OCI-LY7 (cell line): Measurements from ENCODE around the gene COL25A1. TPM values are rescaled to one million over a fixed set of nuclear protein-coding genes. Genes with fewer than 3 reads are reported as not detected.

Experiments used
- BruUV-seq: library from RNA; stranded (reverse); fragments of 400-500 nt; replicated peaks from 2 replicates; lab custom pipeline; 2021; lab: Mats Ljungman, UMichigan
- CTCF ChIA-PET: fragments of 300-600 bp; sonication (Branson Sonifier 250); formaldehyde crosslinking; loops from one replicate; lab custom pipeline; 2022; ENCODE audit warnings: antibody characterized with exemption; ENCODE audit not compliant: unreplicated experiment; lab: Charles Lee
- POLR2A ChIA-PET: fragments of 300-600 bp; sonication (Branson Sonifier 250); formaldehyde crosslinking; loops from one replicate; lab custom pipeline; 2022; ENCODE audit warnings: antibody characterized with exemption; lab: Charles Lee
- DNase-seq: peaks from one replicate; pipeline ENCODE4 v3.0.0-alpha.2; 2015; ENCODE audit warnings: low spot score
- H2AFZ ChIP-seq: fragments of 200-600 bp; sonication (generic), shearing (Covaris generic); 2 replicates; pipeline ENCODE4 v1.6.1; 2014; ENCODE audit warnings: mild to moderate bottlenecking, antibody characterized with exemption, low read length, moderate library complexity
- H3K27ac ChIP-seq: fragments of 200-600 bp; sonication (generic); 2 replicates; pipeline ENCODE4 v1.5.1; 2014; ENCODE audit warnings: mixed run types, low read depth, mild to moderate bottlenecking, moderate library complexity, low read length, inconsistent platforms; ENCODE audit not compliant: poor library complexity, severe bottlenecking
- H3K36me3 ChIP-seq: fragments of 200-600 bp; sonication (generic); 2 replicates; pipeline ENCODE4 v1.6.1; 2014; ENCODE audit warnings: mild to moderate bottlenecking, antibody characterized with exemption, low read length, moderate library complexity, mixed read lengths; ENCODE audit not compliant: insufficient read depth
- H3K4me1 ChIP-seq: fragments of 200-600 bp; sonication (generic); 2 replicates; pipeline ENCODE4 v1.5.1; 2014; ENCODE audit warnings: mild to moderate bottlenecking, low read length; ENCODE audit not compliant: insufficient read depth, poor library complexity, severe bottlenecking
- H3K4me2 ChIP-seq: fragments of 200-600 bp; sonication (generic); 2 replicates; pipeline ENCODE4 v1.6.1; 2014; ENCODE audit warnings: mild to moderate bottlenecking, low read length
- H3K4me3 ChIP-seq: fragments of 200-600 bp; sonication (generic); 2 replicates; pipeline ENCODE4 v1.5.1; 2014; ENCODE audit warnings: mild to moderate bottlenecking, low read depth, low read length; ENCODE audit not compliant: poor library complexity, severe bottlenecking
- H3K79me2 ChIP-seq: fragments of 200-600 bp; sonication (generic); 2 replicates; pipeline ENCODE4 v1.6.1; 2016; ENCODE audit warnings: low read depth, mild to moderate bottlenecking, low read length, moderate library complexity, mixed read lengths; ENCODE audit not compliant: insufficient read depth
- H3K9me2 ChIP-seq: fragments of 200-600 bp; sonication (generic); 2 replicates; pipeline ENCODE4 v1.6.1; 2016; ENCODE audit warnings: mild to moderate bottlenecking, low read length, mixed read lengths; ENCODE audit not compliant: insufficient read depth
- H3K9me3 ChIP-seq: fragments of 200-600 bp; sonication (generic); 2 replicates; pipeline ENCODE4 v1.6.1; 2014; ENCODE audit warnings: mild to moderate bottlenecking, mixed run types, low read length, mixed read lengths
- H4K20me1 ChIP-seq: fragments of 200-600 bp; sonication (generic); 2 replicates; pipeline ENCODE4 v1.6.1; 2014; ENCODE audit warnings: mild to moderate bottlenecking, antibody characterized with exemption, low read length, moderate library complexity, mixed read lengths; ENCODE audit not compliant: insufficient read depth
- EZH2phosphoT487 ChIP-seq: fragments of 200-600 bp; sonication (generic); IDR thresholded peaks from 2 replicates; pipeline ENCODE4 v1.6.1; 2018; ENCODE audit warnings: low read depth, borderline replicate concordance, mild to moderate bottlenecking, mixed run types, antibody characterized with exemption, low read length, moderate library complexity, mixed read lengths
- intact Hi-C: fragments of 100-400 bp; cut with micrococcal nuclease; formaldehyde crosslinking; loops from one replicate; pipeline ENCODE4 v1.10.0; 2022; ENCODE audit not compliant: unreplicated experiment
- total RNA-seq, 2 experiments: library from RNA; depleted of rRNA in 1 of 2; stranded (reverse); fragments of >200 nt in 1 of 2; shearing (Covaris generic) in 1 of 2; gene quantifications; 2 replicates each; pipeline ENCODE4 v1.2.3, GENCODE V29; 2014 to 2022
- TF ChIP-seq, protein P1 (sequence below): fragments of 200-600 bp; sonication (generic); conservative IDR thresholded peaks from 2 replicates; pipeline ENCODE4 v1.5.1; 2014; ENCODE audit warnings: mild to moderate bottlenecking, antibody characterized with exemption, low read length, moderate library complexity, mixed read lengths

The COL25A1 gene
- total RNA-seq, 2 experiments from 2014 or later, result not detected

DNA sequence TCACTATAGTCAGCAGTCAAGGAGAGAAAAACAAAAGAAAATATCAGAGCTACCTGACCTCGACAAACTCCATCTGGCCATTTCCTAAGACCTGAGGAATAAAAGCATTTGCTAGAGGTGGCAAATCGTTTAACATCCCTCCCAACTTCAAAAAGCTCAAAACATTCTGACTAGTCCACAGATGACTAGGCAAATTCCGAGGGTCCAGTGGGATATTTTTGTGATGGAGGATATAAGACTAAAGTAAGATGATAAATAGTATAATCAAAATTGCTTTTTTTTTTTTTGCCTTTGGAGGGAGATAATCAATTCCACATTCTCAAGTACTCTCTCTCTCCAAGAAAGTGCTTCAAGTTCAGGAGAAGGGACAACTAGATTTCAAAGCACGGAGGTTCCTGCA, 420.5 kb downstream of the COL25A1 start:
- no peak for DNase-seq
- no peak overlapping the region for H2AFZ ChIP-seq
- H3K4me2 ChIP-seq, result no peak overlapping the region
- H4K20me1 ChIP-seq, result no peaks in the 10 kb centered on the region
- intact Hi-C loops, result no loop called here
- H3K4me1 ChIP-seq, result no peaks in the 10 kb centered on the region
- ChIA-PET CTCF (no interaction called here), POLR2A (interaction anchor here (0.5 to 1.9 kb wide), 2 partner anchors 9 to 494 kb away, joined by 4 to 6 read pairs; no protein-coding TSS in a partner anchor)
- H3K36me3 ChIP-seq, result no peaks in the 10 kb centered on the region
- no peaks in the 10 kb centered on the region for H3K79me2 ChIP-seq
- TF ChIP-seq EZH2phosphoT487, result no peak
- TF ChIP-seq, protein P1, sequence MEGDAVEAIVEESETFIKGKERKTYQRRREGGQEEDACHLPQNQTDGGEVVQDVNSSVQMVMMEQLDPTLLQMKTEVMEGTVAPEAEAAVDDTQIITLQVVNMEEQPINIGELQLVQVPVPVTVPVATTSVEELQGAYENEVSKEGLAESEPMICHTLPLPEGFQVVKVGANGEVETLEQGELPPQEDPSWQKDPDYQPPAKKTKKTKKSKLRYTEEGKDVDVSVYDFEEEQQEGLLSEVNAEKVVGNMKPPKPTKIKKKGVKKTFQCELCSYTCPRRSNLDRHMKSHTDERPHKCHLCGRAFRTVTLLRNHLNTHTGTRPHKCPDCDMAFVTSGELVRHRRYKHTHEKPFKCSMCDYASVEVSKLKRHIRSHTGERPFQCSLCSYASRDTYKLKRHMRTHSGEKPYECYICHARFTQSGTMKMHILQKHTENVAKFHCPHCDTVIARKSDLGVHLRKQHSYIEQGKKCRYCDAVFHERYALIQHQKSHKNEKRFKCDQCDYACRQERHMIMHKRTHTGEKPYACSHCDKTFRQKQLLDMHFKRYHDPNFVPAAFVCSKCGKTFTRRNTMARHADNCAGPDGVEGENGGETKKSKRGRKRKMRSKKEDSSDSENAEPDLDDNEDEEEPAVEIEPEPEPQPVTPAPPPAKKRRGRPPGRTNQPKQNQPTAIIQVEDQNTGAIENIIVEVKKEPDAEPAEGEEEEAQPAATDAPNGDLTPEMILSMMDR, result no peak
- H3K9me2 ChIP-seq, result no peaks in the 10 kb centered on the region
- H3K27ac ChIP-seq, result no peak overlapping the region
- no peak overlapping the region for H3K4me3 ChIP-seq
- BruUV-seq, result no TSS peak
- no peaks in the 10 kb centered on the region for H3K9me3 ChIP-seq

DNA sequence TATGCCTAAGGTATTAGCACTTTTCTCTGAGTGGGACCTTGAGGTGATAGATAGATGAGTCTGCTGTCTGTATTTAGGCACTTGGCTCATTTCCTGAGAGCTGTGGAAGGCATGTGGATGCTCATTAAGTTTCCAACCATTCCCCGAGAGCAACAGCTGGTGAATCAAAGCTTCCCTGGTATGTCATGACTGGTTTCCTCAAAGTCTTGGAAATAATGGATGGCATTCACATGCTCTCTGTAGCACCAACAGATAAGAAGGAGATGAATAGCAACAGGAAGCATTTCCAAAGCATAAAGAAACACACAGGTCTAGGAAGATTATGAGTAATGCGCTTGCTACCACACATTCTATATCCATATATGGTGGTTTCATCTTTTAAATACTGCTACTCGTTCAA, 421.3 kb downstream of the COL25A1 start:
- no peaks in the 10 kb centered on the region for H3K36me3 ChIP-seq
- intact Hi-C loops, result no loop called here
- no peaks in the 10 kb centered on the region for H3K4me1 ChIP-seq
- no peak overlapping the region for H3K4me2 ChIP-seq
- POLR2A ChIA-PET, result interaction anchor here (0.7 to 1.9 kb wide), 4 partner anchors 9 to 104 kb away, joined by 3 to 6 read pairs (median 4); no protein-coding TSS in a partner anchor
- H2AFZ ChIP-seq, result no peak overlapping the region
- H4K20me1 ChIP-seq, result no peaks in the 10 kb centered on the region
- H3K9me3 ChIP-seq, result no peaks in the 10 kb centered on the region
- DNase-seq, result no peak
- H3K79me2 ChIP-seq, result no peaks in the 10 kb centered on the region
- no peak overlapping the region for H3K27ac ChIP-seq
- H3K4me3 ChIP-seq, result no peak overlapping the region
- CTCF ChIA-PET, result no interaction called here
- no TSS peak for BruUV-seq
- no peak for TF ChIP-seq EZH2phosphoT487
- TF ChIP-seq, protein P1, result no peak
- no peaks in the 10 kb centered on the region for H3K9me2 ChIP-seq

DNA sequence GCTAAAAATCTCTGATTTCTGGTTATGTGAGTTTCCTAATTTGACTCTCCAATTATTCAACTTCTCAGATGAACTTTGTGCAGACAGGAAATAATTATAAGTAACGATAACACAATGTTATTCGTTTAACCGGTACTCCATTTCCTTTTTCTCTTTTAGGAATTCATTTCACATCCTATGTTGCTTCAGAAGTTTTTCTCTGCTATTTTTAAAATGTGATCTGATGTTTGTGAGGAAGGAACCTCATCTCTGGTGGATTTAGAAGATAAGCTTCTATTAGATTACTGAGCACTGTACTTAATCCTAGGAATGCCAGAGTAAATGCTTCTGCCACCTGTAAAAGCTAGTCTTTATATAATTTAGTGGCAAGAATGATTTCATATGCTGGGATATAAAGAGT, 423.7 kb downstream of the COL25A1 start:
- no TSS peak for BruUV-seq
- no peak for DNase-seq
- intact Hi-C loops, result no loop called here
- Histone ChIP-seq H3K4me3 (no peak overlapping the region), H2AFZ (no peak overlapping the region), H3K36me3 (no peaks in the 10 kb centered on the region), H3K79me2 (no peaks in the 10 kb centered on the region), H4K20me1 (no peaks in the 10 kb centered on the region), H3K4me2 (no peak overlapping the region), H3K27ac (no peak overlapping the region), H3K9me2 (no peaks in the 10 kb centered on the region), H3K9me3 (no peaks in the 10 kb centered on the region), H3K4me1 (no peaks in the 10 kb centered on the region)
- ChIA-PET POLR2A (interaction anchor here (1.0 kb wide), 1 partner anchor 11 kb away, joined by 3 read pairs; no protein-coding TSS in a partner anchor), CTCF (no interaction called here)
- TF ChIP-seq EZH2phosphoT487, result no peak
- TF ChIP-seq, protein P1, result no peak
